ENCODE data around the gene ZNF75A. TPM values are rescaled to one million over a fixed set of nuclear protein-coding genes. Genes with fewer than 3 reads are reported as not detected.

Gene ZNF75A
- total and polyA plus RNA-seq, 9 of the 15 experiments (the other 6 are each of a cell fraction or from before 2014, with no cell fraction given): 7.2 to 24.5 (median 17.1) TPM

DNA sequence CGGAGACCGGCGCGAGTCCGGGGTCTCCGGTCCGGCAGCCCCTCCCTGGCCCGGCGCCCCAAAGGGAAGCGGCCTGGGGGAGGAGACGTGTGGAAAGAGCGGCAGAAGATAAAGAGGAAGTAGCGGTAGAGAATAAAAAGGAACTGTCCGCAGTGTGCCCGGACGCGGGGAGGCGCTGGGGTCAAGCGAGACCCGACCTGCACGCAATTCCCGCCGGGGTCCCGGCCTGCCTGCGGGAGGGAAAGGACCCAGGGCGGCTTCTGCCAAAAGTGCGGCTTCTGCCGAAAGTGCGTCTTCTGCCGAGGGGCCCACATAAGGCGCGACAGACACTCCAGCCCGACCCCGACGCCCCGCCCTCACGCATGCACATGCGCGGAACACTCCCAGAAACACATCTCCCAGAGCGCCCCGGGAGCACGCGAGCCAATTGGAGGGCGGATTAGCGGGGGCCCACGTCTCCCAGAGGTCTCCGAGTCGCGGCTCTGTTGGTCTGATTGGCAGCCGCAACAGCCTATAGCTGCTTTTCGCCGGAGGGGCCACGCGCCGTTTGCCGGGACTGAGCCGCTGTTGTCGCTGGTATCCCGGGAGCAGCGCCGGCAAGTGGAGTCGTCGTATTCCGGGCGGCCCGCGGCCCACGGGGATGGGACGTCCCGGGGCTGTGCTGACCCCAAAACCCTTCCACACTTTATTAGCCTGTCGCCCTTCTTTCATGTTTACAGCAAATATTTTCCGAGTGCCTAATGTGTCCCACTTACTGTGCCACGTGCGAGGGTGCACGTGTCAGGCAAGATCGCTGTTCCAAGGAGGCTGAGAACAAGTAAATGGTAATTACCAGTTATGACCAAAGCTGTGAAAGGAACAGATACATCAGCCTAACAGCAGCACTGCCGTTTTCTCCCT lies 40.9 kb upstream of the ZNF75A start (continued):
- TF ChIP-seq, protein P1, sequence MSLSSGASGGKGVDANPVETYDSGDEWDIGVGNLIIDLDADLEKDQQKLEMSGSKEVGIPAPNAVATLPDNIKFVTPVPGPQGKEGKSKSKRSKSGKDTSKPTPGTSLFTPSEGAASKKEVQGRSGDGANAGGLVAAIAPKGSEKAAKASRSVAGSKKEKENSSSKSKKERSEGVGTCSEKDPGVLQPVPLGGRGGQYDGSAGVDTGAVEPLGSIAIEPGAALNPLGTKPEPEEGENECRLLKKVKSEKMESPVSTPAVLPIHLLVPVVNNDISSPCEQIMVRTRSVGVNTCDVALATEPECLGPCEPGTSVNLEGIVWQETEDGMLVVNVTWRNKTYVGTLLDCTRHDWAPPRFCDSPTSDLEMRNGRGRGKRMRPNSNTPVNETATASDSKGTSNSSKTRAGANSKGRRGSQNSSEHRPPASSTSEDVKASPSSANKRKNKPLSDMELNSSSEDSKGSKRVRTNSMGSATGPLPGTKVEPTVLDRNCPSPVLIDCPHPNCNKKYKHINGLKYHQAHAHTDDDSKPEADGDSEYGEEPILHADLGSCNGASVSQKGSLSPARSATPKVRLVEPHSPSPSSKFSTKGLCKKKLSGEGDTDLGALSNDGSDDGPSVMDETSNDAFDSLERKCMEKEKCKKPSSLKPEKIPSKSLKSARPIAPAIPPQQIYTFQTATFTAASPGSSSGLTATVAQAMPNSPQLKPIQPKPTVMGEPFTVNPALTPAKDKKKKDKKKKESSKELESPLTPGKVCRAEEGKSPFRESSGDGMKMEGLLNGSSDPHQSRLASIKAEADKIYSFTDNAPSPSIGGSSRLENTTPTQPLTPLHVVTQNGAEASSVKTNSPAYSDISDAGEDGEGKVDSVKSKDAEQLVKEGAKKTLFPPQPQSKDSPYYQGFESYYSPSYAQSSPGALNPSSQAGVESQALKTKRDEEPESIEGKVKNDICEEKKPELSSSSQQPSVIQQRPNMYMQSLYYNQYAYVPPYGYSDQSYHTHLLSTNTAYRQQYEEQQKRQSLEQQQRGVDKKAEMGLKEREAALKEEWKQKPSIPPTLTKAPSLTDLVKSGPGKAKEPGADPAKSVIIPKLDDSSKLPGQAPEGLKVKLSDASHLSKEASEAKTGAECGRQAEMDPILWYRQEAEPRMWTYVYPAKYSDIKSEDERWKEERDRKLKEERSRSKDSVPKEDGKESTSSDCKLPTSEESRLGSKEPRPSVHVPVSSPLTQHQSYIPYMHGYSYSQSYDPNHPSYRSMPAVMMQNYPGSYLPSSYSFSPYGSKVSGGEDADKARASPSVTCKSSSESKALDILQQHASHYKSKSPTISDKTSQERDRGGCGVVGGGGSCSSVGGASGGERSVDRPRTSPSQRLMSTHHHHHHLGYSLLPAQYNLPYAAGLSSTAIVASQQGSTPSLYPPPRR (CRISPR knock-in tag; IDR thresholded peaks at IDR 0.05; ENCODE audit: borderline replicate concordance): no peak
- peak; percentile 47; the same call in 1 of the 2 replicates for TF ChIP-seq CBX5 (IDR thresholded peaks at IDR 0.05; ENCODE audit: borderline replicate concordance, low read depth)
- TF ChIP-seq, protein P2, sequence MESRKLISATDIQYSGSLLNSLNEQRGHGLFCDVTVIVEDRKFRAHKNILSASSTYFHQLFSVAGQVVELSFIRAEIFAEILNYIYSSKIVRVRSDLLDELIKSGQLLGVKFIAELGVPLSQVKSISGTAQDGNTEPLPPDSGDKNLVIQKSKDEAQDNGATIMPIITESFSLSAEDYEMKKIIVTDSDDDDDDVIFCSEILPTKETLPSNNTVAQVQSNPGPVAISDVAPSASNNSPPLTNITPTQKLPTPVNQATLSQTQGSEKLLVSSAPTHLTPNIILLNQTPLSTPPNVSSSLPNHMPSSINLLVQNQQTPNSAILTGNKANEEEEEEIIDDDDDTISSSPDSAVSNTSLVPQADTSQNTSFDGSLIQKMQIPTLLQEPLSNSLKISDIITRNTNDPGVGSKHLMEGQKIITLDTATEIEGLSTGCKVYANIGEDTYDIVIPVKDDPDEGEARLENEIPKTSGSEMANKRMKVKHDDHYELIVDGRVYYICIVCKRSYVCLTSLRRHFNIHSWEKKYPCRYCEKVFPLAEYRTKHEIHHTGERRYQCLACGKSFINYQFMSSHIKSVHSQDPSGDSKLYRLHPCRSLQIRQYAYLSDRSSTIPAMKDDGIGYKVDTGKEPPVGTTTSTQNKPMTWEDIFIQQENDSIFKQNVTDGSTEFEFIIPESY (CRISPR knock-in tag; IDR thresholded peaks at IDR 0.05): peak; percentile 79; the same call in 1 of the 2 replicates
- TF ChIP-seq POLR2AphosphoS5 (IDR thresholded peaks at IDR 0.05; ENCODE audit: control insufficient read depth, insufficient read depth, low read depth, low read length): peak; percentile 51
- TF ChIP-seq, protein P3, sequence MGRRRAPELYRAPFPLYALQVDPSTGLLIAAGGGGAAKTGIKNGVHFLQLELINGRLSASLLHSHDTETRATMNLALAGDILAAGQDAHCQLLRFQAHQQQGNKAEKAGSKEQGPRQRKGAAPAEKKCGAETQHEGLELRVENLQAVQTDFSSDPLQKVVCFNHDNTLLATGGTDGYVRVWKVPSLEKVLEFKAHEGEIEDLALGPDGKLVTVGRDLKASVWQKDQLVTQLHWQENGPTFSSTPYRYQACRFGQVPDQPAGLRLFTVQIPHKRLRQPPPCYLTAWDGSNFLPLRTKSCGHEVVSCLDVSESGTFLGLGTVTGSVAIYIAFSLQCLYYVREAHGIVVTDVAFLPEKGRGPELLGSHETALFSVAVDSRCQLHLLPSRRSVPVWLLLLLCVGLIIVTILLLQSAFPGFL (CRISPR knock-in tag; IDR thresholded peaks at IDR 0.05): 0 out of 2 replicates have a peak, but pooled peaks have one; percentile 67
- peak; percentile 60 for TF ChIP-seq MEIS2 (IDR thresholded peaks at IDR 0.05; ENCODE audit: partially characterized antibody)
- TF ChIP-seq KDM1A (IDR thresholded peaks at IDR 0.05): no peak
- TF ChIP-seq ERF (CRISPR knock-in tag; IDR thresholded peaks at IDR 0.05): peak; percentile 63; the same call in 1 of the 2 replicates
- TF ChIP-seq ZKSCAN8 (CRISPR knock-in tag; IDR thresholded peaks at IDR 0.05): no peak; the same call in none of the 2 replicates
- TF ChIP-seq, protein P4, sequence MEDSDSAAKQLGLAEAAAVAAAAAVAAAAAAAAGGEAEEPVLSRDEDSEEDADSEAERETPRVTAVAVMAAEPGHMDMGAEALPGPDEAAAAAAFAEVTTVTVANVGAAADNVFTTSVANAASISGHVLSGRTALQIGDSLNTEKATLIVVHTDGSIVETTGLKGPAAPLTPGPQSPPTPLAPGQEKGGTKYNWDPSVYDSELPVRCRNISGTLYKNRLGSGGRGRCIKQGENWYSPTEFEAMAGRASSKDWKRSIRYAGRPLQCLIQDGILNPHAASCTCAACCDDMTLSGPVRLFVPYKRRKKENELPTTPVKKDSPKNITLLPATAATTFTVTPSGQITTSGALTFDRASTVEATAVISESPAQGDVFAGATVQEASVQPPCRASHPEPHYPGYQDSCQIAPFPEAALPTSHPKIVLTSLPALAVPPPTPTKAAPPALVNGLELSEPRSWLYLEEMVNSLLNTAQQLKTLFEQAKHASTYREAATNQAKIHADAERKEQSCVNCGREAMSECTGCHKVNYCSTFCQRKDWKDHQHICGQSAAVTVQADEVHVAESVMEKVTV (CRISPR knock-in tag; IDR thresholded peaks at IDR 0.05): 0 out of 2 replicates have a peak, but pooled peaks have one; percentile 3
- TF ChIP-seq MYC (IDR thresholded peaks at IDR 0.05; ENCODE audit: low read depth, low read length): peak; percentile 93
- TF ChIP-seq MYC (CRISPR knock-in tag; IDR thresholded peaks at IDR 0.05; ENCODE audit: borderline replicate concordance, low read depth): peak; percentile 80
- TF ChIP-seq, protein P5, sequence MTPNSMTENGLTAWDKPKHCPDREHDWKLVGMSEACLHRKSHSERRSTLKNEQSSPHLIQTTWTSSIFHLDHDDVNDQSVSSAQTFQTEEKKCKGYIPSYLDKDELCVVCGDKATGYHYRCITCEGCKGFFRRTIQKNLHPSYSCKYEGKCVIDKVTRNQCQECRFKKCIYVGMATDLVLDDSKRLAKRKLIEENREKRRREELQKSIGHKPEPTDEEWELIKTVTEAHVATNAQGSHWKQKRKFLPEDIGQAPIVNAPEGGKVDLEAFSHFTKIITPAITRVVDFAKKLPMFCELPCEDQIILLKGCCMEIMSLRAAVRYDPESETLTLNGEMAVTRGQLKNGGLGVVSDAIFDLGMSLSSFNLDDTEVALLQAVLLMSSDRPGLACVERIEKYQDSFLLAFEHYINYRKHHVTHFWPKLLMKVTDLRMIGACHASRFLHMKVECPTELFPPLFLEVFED (CRISPR knock-in tag; conservative IDR thresholded peaks at IDR 0.05): no peak
